Epidermal melanocyte (primary cell): ENCODE measurements around the gene COMMD10.

ENCODE experiments used
- DNase-seq: peaks from one replicate; pipeline ENCODE4 v3.0.0; 2011; ENCODE audit warnings: low spot score; ENCODE audit not compliant: insufficient read length

The COMMD10 gene

DNA sequence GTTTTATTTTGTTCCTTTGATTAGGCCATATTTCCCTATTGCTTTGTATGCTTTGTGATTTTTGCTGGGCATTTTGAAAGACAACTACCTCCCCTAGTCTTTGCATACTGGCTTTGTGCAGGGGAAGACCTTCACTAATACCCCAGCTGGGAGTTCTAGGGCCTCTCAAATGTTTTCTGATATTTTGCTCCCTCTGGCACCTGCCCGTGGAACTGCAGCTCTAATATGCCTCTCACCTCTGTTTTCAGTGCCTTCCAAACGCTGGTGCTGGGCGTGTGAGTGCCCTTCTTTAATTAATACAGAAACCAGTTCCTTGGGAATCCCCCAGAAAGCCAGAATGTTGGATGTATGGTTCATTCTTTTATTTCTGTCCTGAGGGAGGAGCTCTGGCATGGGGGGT lies 204.5 kb downstream of the COMMD10 start:
- no peak for DNase-seq

DNA sequence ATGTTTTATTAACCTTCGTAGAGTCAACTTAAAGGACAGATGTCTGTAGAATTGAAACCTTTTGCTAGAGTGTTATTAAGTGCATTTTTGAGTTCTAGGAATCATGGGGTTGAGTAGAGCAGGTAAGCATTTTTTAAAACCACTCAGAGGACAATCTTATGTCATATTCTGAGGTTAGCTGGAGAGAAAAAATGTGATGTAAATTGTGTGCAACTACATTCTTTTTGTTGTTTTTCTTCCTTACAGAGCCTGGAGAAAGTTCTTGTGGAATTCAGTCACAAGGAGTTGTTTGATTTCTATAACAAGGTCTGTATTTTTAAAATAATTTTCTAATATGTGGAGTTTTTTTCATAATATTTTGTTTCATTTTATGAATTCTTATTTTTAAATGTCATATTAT lies 206.4 kb downstream of the COMMD10 start:
- DNase-seq = no peak

- no peak for DNase-seq
Measured at GRCh38 chr5:116292321-116292720, 207.5 kb downstream of the COMMD10 start.

DNA sequence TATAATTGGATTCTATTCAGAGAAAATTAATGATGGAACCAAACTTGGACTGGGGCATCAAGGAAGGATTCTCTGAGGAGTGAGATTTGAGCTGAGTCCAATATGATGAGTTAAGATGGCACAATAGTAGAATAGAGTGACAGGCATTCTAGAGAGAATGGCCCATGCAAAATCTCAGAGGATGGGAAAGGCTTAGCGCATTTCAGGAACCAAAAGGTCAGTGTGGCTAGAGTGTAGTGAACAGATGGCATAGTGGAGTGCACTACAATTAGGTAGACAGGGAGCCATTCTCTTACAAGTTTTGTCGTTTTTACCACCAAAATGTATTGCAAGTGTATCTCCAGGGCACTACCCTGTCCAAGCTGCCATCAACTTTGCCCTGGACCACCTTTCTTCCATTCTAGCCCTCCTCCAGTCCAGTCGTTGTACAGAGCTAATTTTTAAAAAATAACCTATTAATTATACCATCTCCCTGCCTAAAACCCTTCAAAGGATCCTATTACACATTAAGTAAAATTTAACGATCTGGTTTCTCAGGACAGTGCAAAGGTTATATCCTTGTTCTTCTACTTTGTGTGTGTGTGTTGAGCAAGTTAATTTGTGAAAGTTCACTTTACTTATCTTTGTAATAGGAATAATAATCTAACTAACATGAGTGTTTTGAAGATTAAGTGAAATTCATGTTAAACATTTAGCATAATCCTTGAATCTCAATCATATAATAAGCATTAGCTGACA lies 211.7 kb downstream of the COMMD10 start:
- no peak for DNase-seq

DNA sequence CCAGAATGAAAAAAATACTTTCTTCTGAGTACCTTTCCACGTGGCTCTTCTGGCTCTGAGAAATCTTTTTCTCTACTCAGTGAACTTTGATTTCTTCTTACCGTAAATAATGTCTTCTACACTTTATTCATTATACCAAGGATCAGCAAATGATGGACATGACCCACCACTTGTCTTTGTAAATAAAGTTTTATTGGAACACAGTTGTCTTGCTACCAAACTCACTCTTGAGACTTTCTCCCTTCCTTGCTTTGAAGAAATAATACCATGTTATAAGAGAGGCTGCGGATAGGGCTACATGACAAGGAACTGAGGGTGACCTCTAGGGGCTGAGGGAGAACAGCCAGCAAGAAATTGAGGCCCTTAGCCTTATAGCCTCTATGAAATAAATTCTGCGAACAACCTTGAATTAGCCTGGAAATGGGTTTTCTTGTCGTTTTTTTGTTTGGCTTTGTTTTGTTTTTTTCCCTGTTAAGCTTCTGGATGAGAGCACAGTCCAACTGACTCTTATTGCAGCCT lies 212.5 kb downstream of the COMMD10 start:
- no peak for DNase-seq

GRCh38 chr5:116299746-116300640 lies 215.2 kb downstream of the COMMD10 start:
- no peak for DNase-seq

- DNase-seq = no peak
Measured at GRCh38 chr5:116301110-116301509, 216.3 kb downstream of the COMMD10 start.

- DNase-seq = no peak
Measured at GRCh38 chr5:116303340-116303739, 218.5 kb downstream of the COMMD10 start.

GRCh38 chr5:116303810-116304209 lies 219.0 kb downstream of the COMMD10 start:
- DNase-seq = no peak

DNA sequence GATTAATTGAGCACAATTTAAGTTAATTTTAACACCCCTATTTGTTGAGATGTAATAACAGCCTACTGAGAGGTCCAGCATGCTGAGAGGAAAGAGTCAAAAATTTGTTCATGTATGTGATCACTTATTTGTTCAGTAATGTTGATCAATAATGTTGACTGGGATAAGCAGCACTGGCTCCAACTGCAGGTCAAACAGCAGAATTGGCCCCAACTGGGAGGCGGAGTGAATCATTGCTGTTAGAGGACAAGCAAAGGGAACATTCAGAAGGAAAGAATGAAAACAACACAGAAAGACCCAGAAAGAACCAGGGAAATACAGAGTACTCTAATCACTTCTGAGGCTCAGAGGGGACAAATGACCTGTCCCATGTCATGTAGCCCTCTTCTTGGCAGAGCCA lies 221.1 kb downstream of the COMMD10 start:
- no peak for DNase-seq

DNA sequence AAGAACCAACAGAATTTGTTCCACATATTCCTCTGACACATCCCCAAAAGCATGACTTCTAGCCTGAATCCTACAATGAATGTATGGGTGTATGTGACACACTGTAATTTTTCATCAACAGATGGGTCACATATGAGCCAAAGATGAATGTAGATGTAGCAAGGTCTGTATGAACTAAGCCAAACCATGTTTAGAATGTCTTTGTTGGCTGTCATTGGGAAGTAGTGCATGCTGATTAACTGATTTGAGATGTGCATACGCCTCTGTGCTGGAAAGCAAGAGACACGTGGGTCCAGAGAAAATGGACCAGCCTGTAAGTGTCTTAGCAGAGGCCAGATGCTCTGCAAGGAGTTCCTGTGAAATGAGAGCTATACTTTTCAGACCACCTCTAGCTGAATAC lies 222.0 kb downstream of the COMMD10 start:
- DNase-seq = no peak

DNA sequence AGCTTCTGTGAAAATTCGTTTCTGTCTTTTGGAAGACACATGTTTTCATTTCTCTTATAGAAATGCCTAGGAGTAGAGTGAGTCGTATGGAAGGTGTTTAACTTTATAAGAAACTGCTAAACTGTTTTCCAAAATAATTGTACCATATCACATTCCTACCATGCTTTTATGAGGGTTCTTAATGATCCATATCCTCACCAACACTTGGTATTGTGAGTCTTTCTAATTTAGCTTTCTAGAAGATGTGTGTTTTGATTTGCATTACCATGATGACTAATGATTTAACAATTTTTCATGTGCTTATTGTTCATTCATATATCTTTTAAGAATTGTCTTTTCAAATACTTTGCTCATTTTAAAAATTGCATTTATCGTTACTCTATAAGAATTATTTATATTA lies 223.6 kb downstream of the COMMD10 start:
- DNase-seq = no peak

DNA sequence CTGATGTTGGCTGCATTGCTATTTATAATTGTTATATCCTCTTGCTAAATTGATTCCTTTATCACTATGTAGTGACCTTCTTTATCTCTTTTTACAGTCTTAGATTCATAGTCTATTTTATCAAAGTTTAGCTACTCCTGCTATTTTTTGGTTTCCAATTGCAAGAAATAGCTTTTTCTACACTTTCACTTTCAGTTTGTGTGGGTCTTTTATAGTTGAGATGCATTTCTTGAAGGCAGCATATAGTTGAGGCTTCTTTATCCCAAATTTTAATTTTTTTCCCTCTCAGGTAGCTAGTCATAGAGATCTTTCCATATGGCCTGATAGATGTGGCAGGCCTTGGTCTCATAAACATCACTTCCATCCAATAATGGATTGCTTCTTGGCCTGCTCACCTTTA lies 228.5 kb downstream of the COMMD10 start:
- no peak for DNase-seq

- no peak for DNase-seq
Measured at GRCh38 chr5:116315531-116315930, 230.7 kb downstream of the COMMD10 start.

DNA sequence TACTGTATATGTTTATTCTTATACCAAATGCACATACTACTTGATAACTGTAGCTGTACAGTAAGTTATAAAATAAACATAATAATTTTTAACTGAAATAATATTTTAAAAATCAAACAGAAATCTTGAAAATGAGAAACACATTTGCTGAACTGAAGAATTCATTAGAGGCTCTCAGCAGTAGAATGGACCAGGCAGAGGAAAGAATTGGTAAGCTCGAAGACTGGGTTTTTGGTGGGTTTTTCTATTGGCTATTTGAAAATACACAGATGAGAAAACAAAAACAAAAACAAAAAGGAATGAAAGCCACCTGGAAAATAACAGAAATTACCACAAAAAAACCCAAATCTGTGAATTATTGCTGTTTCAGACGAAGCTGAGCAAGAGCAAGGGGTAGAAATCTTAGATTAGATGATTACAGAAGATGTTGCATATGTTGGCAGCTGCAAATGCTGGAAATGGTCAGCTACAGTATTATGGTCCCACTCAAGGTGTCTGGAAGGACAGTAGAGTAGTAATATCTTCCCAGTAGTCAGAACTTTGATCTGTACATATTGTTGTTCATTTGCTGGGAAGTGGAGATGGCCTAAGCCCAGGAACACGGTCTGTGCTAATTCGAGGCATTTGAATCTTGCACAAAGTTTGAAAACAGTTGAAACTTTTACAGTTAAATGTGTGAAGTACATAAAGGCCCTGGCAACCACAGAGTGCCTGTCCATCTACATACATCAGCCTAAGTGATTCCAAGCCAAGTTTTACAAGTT lies 233.4 kb downstream of the COMMD10 start:
- no peak for DNase-seq

GRCh38 chr5:116320486-116320885 lies 235.7 kb downstream of the COMMD10 start:
- DNase-seq = no peak

GRCh38 chr5:116329503-116329902 lies 244.7 kb downstream of the COMMD10 start:
- DNase-seq = no peak

GRCh38 chr5:116340799-116341198 lies 256.0 kb downstream of the COMMD10 start:
- DNase-seq = no peak
